ENCODE data around the gene ZNF750.

DNA sequence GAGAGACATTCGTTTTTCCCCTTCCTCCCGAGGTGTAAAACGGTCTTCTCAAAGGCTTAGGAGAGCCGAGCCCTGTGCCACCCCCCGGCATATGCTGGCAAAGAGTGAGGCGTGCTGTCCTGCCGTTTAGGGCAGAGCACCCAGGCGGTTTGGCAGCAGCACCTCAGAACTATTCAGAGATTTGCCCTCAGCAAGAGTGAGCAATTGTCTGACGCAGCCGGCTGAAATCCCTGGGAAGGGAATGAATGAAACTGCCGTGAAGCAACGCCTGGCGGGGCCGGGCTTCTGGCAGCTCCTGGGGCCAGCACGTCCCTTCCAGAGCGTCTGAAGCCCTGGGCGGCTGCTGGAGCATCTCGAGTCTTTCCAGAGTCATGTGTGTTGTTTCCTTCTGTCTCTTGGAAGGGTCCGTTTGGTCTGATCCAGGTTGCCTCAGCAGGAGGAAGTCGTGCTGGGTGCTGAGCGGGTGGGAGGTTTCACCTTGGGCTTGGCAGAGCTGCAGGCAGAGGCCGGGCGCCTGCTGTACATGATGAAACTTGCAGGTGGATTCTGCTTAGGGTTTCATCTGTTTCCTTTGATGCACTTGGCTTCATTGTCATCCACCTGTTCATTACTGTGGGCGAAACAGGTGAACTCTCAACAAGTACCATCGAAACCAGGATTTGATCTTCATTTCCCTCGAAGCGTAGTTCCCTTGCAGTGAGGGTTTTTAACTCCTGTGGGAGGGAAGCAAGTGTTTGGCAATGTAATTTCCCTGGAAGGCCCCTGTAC is 52.6 kb downstream of the ZNF750 start:
- TF ChIP-seq, protein P1, sequence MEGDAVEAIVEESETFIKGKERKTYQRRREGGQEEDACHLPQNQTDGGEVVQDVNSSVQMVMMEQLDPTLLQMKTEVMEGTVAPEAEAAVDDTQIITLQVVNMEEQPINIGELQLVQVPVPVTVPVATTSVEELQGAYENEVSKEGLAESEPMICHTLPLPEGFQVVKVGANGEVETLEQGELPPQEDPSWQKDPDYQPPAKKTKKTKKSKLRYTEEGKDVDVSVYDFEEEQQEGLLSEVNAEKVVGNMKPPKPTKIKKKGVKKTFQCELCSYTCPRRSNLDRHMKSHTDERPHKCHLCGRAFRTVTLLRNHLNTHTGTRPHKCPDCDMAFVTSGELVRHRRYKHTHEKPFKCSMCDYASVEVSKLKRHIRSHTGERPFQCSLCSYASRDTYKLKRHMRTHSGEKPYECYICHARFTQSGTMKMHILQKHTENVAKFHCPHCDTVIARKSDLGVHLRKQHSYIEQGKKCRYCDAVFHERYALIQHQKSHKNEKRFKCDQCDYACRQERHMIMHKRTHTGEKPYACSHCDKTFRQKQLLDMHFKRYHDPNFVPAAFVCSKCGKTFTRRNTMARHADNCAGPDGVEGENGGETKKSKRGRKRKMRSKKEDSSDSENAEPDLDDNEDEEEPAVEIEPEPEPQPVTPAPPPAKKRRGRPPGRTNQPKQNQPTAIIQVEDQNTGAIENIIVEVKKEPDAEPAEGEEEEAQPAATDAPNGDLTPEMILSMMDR (IDR thresholded peaks at IDR 0.05; ENCODE audit: insufficient read depth, low read length, poor library complexity, severe bottlenecking), result no peak
- no peak for TF ChIP-seq EZH2phosphoT487 (conservative IDR thresholded peaks at IDR 0.05; ENCODE audit: low read length)

Data from SU-DHL-6 (cell line).